Neural progenitor cell (in vitro differentiated cells): Measurements from ENCODE around the gene PATJ.

Source experiments
- EZH2 ChIP-seq: fragments of 200-600 bp; sonication (generic); IDR thresholded peaks from 2 replicates; pipeline ENCODE4 v1.6.1; 2017; ENCODE audit warnings: antibody characterized with exemption, mild to moderate bottlenecking, moderate library complexity
- EZH2phosphoT487 ChIP-seq: fragments of 200-600 bp; sonication (generic); IDR thresholded peaks from 2 replicates; pipeline ENCODE4 v1.6.1; 2017; ENCODE audit warnings: antibody characterized with exemption
- TF ChIP-seq, protein P1 (sequence below): fragments of 200-600 bp; sonication (generic); IDR thresholded peaks from 2 replicates; pipeline ENCODE4 v1.5.1; 2017; ENCODE audit warnings: antibody characterized with exemption, mild to moderate bottlenecking

DNA sequence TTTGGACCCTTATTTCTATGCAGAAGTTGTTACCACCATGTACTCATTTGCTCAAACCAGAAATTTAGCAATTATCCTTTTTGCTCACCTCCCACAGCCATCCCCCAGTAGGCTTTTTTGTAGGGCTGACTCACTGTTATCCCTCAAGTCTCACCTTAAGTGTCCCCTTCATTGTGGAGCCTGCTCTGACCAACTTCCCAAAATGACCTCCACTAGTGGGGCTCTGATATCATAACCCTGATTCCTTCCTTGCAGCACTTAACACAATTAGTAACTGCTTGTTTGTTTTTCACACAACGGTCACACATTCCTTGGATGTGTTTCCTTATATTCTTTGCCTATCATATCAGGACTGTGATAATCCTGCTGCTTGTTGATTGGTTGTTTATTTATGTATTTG is 76.7 kb downstream of the PATJ start:
- TF ChIP-seq, protein P1, sequence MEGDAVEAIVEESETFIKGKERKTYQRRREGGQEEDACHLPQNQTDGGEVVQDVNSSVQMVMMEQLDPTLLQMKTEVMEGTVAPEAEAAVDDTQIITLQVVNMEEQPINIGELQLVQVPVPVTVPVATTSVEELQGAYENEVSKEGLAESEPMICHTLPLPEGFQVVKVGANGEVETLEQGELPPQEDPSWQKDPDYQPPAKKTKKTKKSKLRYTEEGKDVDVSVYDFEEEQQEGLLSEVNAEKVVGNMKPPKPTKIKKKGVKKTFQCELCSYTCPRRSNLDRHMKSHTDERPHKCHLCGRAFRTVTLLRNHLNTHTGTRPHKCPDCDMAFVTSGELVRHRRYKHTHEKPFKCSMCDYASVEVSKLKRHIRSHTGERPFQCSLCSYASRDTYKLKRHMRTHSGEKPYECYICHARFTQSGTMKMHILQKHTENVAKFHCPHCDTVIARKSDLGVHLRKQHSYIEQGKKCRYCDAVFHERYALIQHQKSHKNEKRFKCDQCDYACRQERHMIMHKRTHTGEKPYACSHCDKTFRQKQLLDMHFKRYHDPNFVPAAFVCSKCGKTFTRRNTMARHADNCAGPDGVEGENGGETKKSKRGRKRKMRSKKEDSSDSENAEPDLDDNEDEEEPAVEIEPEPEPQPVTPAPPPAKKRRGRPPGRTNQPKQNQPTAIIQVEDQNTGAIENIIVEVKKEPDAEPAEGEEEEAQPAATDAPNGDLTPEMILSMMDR = no peak
- TF ChIP-seq EZH2 (no peak), EZH2phosphoT487 (no peak)
